GM19463 (cell line): ENCODE data around the gene RELN.
"Not testable (repeated sequence)": the region's sequence is repeated elsewhere in the genome, so short reads cannot be mapped to it uniquely, and the experiment has no call there.

Experiments used
- ATAC-seq: cut with Tn5 transposase; IDR thresholded peaks from one replicate; pipeline ENCODE4 v1.9.1; 2021; ENCODE audit warnings: mild to moderate bottlenecking, moderate library complexity; ENCODE audit not compliant: unreplicated experiment

RELN gene

DNA sequence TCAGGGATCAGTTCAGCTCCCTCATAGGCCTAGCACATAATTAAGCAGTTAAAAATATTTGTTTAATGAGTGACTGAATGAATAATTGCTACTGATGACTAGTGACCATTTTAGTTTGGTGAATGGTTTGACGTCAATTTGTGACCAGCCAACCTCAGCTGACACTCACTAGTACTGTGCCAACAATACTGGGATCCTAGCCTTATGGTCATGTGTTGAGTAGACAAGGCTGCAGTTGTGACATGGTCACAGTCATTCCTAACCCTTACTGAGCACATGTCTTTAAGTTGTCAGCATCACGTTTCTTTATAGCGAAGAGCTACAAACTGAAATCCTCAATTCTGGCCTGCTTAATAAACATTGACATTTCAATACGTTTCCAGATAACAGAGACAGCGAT is 456.5 kb downstream of the RELN start:
- no peak for ATAC-seq

DNA sequence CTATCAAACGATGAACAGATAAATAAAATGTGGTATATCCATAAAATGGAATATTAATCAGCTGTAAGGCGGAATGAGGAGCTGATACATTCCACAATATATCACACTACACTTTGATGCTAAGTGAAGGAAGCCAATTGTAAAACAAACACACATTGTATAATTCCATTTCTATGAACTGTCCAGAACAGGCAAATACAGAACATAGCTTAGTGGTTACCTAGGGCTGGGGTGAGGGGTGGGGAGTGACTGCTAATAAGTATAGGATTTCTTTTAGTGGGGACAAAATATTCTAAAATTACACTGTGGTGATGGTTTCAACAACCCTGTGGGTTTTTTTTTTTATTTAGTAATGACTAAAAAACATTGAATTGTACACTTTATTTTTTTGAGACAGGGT is 461.3 kb downstream of the RELN start:
- no peak for ATAC-seq

DNA sequence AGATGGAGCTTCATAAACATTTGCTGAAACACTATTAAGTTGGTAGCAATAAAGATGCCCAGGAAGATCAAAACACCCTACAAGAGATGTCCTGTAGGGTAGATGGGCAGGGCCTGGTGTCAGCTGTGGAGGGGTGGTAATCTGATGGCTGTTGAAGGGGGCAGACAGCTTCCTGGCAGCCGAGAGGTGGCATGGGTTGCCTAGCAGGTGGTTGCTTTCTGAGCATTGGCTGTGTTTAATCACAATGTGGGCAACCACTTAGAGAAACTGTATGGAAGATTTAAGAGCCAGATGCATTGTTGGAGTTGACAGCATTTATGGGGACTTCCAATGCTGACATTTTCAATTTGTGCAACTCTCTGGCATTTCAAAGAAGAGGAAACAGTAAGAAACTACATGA is 463.5 kb downstream of the RELN start:
- ATAC-seq: no peak

DNA sequence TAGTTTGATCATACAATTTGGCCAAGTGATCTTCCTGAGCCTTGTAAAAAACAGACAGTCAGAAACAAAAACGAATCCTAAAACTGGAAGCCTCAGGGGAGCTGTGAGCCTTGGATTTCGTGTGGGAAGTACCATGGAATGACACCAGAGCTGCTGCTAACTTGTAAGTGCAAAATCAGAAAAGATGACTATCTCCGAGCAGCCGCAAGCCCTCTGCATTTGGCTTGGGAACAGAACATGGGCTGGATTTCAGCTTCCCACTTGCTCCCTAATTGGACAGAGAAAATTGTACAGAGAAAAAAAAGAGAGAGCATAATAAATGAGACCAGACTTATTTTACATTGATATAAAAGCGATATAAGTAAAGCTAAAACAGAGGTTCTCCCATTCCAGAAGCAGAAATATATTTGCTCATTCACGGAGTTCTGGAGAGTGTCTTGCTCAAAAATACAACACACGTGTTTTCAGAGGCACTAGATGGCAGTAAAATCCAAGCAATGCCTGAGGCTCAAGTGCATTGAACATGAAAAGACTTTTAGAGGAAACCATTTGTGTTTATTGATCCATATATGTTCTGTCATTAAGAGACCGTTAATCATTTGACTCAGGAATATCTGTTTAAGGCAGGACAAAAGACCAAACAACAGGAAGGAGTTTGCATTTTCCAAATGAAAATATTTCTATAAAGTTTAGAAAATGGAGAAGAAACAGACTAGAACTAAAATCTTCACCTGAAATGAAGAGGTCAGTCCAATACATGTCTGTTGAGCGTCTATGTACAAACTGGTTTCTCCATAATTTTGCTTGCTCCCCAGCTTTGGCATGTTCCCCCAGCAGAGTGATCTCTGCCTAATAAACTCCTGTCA is 465.2 kb downstream of the RELN start:
- ATAC-seq: no peak

DNA sequence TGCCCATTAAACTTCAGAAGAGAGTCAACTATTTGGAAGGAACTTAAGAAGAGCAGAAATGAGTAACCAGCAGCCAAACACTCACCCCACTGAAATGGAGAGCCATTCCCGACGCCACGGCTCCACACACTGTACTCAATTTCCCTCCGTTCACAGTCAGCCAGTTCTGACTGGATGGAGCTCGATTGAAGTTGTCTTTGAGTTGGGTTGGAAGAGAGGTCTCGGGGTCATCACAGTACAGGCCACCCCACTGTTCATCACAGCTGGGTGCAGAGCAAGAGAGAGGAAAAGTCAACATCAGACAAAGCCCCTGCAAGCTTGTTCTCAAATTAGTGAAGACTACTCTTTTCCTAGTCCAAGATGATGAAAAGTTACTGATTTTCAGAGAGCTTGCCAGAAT is 467.5 kb downstream of the RELN start:
- ATAC-seq: no peak

DNA sequence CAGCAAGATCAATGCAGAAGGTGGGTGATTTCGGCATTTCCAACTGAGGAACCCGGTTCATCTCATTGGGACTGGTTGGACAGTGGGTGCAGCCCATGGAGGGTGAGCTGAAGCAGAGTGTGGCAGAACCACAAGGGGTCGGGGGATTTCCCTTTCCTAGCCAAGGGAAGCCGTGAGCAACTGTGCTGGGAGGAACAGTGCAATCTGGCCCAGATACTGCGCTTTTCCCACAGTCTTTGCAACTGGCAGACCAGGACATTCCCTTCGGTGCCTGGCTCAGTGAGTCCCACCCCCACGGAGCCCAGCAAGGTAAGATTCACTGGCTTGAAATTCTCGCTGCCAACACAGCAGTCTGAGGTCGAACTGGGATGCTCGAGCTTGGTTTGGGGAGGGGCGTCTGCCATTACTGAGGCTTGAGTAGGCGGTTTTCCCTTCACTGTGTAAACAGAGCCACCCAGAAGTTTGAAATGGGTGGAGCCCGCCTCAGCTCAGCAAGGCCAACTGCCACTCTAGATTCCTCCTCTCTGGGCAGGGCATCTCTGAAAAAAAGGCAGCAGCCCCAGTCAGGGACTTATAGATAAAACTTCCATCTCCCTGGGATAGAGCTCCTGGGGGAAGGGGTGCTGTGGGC is 484.8 kb downstream of the RELN start:
- no peak for ATAC-seq

DNA sequence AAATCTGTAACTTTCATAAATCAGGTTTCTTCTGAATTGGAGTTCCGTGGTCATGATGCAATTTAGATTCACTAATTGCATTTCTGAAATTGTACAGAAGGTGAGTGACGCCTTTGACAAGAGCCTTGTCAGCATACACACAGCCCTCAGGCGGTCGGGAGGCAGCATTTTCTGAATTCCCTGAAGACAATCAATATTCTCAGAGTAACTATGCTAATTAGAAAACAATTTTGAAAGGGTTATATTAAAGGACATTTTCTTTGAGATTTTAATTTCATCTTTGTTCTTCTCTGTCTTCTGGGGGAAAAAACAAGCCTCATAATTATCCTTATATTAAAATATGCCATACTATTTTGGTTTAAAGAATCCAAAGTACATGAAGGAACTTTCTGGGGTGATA is 488.3 kb downstream of the RELN start:
- ATAC-seq: no peak

DNA sequence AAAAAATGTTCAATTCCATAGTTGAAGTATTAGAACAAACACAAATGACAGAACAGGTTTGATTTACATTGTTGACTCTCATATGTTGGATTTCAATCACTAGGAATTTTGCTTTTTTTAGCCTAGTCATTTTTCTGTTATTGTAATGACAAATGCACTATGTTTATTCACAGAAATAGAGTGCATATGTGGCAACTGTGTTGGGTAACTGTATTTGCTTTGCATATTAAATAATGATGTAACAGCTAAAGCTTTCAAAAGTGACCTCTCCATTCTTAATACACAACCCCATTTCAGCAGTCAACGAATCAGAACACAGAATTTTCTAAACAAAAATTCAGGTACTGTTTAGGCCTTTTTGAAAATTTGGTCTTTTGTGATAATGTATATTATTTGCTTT is 489.5 kb downstream of the RELN start:
- no peak for ATAC-seq

DNA sequence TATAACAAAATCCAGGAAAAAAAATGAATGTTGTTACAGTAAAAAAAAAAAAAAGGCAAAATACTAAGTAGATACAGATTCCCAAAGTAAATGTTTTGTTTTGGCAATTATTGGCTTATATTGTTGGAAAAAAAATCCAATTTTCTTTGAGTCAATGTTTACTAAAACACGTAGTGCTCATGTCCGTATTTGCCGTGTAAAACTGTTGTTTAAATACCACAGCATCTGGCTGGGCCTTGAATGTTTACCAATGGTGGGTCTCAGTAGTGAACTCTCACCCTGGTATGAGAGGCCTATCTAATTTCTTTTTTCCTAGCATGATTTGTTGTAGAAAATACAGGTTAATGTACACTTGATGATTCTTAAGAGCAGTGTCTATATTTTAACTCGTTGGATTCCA is 502.0 kb downstream of the RELN start:
- ATAC-seq: no peak

DNA sequence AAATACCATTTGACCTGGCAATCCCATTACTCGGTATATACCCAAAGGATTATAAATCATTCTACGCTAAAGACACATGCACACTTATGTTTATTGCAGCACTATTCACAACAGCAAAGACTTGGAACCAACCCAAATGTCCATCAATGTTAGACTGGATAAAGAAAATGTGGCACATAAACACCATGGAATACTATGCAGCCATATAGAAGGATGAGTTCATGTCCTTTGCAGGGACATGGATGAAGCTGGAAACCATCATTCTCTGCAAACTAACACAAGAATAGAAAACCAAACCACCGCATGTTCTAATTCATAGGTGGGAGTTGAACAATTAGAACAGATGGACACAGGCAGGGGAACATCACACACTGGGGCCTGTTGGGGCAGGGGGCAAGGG is 502.6 kb downstream of the RELN start:
- ATAC-seq: not testable (repeated sequence)

DNA sequence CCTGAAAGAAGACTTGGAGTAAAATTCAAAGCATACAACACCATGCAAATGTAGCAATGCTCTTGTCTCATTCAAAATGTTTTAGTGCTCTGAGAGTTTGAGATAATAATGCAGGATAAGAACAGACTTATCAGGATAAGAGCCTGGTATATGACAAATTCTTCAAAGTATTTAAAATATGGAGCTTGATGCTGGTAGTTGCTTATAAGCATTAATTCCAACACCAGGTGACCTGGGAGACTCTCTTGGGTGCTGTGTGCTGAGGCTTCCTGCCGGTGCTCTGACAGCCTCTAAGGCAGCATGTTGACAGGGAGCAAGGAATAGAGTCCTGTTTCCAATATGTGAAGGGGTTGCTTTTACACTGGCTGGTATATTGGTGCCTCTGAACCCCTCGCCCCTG is 508.7 kb downstream of the RELN start:
- no peak for ATAC-seq

DNA sequence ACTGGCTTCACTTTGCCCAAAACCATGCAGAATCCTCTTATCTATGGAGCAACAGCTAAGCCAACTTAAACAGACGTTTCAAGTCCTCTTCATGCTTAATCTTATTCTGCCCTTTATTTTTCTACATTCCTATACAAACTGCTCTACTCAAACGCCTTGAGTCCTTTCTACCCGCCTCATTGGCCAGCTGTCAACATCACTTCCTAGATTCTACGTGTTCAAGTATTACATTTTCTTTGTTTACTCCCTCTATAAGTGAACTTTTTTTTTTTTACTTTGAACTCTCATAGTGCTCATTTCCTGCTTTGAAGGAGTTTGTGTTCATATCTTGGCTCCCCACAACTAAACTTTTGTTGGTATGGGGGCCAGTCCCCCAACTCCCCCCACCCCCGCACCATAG is 514.5 kb downstream of the RELN start:
- ATAC-seq: no peak

DNA sequence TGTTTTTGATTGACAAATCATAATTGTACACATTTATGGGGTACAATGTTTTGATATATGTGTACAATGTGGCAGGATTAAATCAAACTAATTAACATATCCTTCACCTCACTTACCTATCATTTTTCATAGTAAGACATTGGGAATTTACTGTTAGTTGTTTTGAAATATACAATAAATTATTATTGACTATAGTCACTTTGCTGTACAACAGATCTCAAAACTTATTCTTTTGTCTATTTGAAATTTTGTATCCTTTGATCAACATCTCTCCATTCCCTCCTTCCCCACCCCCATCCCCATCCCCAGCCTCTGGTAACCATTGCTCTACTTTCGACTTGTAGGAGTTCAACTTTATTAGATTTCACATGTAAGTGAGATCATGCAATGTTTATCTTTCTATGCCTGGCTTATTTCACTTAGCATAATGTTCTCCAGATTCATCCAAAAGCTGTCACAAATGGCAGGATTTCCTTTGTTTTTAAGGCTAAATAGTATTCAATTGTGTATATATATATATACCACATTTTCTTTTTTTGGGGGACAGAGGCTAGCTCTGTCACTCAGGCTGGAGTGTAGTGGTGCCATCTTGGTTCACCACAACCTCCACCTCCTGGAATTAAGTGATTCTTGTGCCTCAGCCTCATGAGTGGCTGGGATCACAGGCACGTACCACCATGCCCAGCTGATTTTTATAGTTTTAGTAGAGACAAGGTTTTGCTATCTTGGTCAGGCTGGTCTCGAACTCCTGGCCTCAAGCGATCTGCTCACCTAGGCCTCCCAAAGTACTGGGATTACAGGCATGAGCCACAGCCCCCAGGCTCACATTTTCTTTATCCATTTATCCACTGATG is 520.1 kb downstream of the RELN start:
- no peak for ATAC-seq

DNA sequence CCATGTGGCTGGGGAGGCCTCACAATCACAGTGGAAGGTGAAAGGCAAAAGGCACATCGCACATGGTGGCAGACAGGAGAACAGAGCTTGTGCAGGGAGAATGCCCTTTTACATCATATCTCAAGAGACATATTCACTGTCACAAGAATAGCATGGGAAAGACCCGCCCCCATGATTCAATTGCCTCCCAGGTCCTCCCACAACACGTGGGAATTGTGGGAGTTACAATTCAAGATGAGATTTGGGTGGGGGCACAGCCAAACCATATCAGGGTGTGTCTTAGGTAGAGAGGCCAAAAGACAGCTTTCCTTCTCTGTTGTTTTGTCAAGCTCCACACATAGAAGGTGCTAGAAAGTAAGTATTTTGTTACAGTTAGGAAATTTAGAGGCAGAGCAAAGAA is 522.6 kb downstream of the RELN start:
- no peak for ATAC-seq

DNA sequence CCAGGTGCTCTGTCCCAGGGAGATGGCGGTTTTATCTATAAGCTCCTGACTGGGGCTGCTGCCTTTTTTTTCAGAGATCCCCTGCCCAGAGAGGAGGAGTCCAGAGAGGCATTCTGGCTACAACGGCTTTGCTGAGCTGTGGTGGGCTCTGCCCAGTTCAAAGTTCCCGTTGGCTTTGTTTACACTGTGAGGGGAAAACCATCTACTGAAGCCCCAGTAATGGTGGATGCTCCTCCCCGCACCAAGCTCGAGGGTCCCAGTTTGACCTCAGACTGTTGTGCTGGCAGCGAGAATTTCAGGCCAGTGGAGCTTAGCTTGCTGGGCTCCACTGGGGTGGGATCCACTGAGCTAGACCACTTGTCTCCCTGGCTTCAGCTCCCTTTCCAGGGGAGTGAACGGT is 527.1 kb downstream of the RELN start:
- ATAC-seq: no peak

DNA sequence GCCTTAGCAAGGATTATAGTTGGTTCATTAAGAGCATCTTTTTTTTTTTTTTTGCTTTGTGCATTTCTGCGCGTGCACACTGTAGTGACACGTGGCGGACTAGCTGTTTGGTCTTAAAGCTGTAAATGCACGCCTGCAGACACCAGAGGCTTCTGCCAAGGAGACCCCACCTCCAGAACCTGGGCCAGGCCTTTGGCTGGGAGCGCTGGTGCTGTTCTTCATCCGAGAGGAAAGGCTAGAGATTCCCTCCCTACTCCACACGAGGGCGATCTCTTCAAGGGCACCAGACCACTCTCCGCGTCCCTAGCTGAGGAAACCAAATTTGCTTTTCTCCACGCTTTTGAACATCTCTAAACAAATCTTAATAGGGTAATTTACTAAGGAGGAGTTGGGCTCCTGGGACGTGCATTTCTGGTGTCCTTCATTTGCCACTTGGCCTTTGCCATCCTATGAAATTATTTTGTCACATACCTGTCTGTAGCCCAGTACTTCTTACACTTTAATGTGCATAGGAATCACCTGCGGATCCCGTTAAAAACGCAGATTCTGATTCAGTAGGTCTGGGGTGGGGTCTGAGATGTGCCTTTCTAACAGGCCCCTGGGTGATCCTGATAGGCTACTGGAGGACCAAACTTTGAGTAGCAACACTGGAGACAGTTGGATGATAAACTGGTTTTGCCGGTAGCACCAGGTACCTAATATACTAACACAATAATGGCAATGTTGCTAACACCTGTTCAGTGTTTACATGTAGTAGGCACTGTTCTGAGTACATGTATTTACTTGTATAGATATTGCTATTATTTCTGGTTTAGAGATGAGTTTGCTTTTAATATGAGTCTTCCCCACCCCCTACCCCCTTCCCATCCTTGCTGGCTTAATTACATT is 542.1 kb downstream of the RELN start:
- peak; percentile 81 for ATAC-seq

DNA sequence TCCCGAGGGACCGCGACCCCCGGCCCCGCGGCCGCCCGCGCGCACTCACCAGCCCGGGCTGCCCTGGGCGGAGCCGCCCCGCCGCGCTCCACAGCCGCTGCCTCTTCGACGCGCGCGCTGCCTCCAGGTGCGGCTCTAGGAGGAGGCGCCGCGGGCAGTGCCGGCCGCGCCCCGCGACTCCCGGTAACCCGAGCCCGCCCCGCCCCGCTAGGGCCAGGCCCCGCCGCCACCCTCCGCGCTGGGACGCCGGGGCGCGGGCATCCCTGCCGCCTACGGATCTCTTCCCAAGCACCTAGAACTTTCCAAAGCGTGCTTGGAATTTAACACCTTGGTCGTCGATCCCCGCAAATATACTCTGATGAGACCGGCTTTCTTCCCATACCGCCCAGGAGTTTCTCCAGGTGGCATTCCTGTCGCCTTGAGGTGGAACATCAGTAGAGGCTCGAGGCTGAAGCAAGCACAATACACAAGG is 543.4 kb downstream of the RELN start, which contains the start of gene SLC26A5:
Gene SLC26A5, minus strand, starts transcription at position 159 of the 472 bp plus-strand sequence. CDS start 24,693 bp downstream, outside the sequence.
- ATAC-seq: no peak

DNA sequence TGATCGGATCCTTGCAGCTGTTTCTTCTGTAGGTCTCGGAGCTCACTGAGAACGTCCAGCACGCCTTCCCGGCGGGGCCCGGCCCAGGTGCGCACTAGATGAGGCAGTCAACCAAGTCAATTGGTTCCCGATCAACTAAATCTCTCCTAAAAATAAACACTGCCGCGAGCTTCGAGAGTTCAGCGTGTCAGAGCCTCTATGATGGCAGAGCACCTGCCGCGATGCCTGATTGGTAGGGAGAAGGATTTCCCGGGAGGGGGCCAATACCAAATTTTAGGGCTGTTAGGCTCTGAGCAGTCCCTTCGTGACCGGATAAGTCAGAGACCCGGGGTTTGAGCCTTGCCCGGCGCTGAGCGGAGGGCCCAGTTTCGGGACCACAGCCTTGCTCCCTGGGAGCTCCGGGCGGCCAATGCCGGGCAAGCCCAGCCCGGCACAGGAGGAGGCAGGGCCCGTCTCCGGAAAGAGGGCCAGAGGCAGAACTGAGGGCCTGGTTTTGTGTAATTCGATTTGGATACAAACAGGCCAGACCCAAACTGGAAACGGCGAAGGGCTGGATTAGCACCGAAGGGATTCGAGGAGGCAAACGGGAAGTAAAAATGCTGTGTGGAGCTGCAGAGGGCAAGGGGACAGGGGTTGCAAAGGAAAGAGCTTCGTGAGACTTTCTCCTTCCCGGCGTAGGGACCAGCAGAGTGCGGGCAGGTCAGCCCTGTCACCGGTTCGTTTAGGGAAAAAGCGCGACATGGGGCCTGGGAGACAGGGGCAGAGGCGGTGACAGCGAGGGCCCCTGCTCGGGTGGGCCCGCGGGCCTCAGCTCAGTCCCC is 544.0 kb downstream of the RELN start:
- ATAC-seq: no peak

DNA sequence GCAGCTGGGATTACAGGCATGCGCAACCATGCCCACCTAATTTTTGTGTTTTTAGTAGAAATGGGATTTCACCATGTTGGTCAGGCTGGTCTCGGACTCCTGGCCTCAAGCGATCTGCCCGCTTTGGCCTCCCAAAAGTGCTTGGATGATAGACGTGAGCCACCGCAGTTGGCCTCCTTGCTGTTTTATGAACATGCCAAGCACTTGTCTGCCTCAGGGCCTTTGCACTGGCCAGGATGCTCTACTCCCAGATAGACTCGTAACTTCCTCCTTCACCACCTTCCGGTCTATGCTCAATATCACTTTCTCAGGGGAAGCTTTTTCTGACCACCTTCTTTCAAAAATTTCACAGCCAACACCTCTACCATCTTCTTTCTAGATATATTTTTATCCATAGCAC is 549.8 kb downstream of the RELN start:
- no peak for ATAC-seq

DNA sequence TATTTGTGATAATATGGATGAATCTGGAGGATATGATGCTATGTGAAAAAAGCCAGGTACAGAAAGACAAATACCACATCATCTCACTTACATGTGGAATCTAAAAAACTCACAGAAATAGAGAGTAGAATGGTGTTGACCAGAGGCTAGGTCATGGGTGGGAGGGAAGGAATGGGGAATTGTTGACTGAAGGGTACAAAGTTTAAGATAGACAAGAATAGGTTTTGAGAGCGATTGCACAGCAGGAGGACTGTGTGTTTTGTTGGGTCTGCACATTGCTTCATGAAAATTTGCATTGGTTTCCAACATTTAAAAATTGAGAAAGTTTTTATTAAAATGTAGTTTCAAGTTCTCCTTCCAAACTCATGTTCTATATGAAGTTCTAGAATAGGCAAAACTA is 551.8 kb downstream of the RELN start:
- ATAC-seq: no peak
